COR-L47 (cell line): Measurements from ENCODE around the gene TSHZ2.
"Not testable (repeated sequence)": the region's sequence is repeated elsewhere in the genome, so short reads cannot be mapped to it uniquely, and the experiment has no call there.

ENCODE experiments used
- DNase-seq: peaks from one replicate; lab custom pipeline; 2025; lab: John Stamatoyannopoulos, UW

TSHZ2 gene

DNA sequence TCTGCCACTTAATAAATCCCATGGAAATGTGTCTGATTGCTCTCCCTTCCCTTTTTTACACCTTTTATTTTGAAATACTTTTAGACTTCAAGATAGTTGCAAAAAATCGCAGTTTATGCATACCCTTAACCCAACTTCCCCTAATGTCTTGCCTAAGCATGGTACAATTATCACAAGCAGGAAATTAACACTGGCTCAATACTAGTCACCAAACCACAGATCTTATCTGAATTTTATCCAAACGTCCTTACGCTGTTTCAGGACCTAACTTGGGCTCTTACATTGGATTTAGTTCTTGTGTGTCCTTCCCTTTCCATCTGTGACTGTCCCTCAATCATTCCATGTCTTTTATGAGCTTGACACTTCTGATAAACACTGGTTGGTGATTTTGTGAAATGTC, 475.2 kb downstream of the TSHZ2 start:
- DNase-seq = no peak

DNA sequence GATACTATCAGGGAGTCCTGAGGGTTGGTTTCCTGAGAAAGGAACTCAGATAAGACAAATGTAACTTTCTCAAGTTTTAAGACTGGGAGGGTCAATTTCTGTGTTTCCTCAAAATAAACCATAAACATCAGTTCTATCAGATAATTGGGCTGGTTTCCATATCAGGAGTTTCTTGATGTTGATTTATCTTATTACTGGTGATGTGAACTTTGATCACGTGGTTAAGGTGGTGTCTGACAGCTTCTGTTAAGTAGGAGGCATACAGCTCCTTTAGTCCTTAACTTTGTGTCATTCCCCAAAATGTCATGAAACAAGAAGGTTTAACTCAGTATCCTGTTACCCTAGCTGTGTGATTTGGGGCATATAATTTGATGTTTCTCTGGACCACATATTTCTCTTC, 476.3 kb downstream of the TSHZ2 start:
- DNase-seq = no peak

DNA sequence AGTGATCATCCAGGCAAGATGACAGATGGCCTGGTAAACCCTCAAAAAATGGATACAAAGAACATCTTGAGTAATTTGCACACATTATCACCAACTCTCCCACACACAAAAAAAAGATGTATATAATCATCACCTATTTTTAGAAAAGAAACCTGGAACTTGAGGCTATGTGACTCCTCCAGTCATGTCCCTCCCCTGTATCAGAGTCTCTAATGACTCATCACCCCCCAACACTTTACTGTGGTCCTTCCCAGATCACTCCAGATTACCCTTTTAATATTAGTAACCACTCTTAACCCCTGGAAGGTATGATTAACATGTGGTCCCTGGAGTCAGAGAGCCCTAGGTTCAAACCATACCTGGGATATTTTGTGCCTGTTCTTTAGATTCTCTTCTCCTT, 476.7 kb downstream of the TSHZ2 start:
- DNase-seq = no peak

DNA sequence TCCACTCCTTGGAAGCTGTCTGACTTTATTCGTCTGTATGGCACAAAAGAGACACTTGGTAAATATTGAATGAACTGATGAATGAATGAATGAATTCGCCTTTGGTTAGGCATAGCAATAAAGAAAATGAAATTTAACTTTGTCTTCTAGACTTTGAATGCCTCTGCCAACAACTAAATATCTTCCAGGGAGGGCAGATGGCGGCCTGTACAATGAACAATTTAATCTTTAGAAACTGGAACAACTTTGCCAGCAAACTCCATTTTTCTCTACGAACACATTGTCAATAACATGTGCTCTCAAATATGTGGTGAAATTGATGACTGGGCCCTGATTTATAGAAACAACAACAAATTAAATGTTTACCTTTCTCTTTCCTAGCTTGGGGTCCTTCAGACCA, 480.9 kb downstream of the TSHZ2 start:
- DNase-seq = no peak

DNA sequence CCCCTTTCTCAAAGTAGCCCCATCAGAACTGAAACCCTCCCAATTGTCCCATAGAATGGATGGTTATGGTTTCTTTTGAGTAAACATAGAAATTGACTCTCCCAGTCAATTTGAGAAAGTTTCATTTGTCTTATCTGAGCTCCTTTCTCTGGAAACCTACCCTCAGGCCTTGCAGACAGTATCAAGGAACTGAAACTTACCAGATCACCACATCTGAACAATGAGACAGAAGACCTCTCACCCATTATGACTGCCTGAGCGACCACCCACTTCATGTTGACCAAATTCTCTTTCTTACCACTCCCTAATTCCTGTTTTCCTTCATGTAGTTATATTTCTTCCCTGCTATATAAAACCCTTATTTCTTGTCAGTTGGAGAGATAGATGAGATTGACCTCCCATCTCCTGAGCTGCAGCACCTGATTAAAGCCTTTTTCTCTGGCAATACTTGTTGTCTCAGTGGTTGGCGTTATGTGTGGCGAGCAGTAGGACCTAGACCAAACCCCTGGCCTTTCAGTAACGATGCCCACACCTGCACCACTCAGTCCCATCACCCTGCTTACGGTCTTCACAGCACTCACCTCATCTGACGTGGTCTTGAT, 482.6 kb downstream of the TSHZ2 start:
- DNase-seq = no peak

DNA sequence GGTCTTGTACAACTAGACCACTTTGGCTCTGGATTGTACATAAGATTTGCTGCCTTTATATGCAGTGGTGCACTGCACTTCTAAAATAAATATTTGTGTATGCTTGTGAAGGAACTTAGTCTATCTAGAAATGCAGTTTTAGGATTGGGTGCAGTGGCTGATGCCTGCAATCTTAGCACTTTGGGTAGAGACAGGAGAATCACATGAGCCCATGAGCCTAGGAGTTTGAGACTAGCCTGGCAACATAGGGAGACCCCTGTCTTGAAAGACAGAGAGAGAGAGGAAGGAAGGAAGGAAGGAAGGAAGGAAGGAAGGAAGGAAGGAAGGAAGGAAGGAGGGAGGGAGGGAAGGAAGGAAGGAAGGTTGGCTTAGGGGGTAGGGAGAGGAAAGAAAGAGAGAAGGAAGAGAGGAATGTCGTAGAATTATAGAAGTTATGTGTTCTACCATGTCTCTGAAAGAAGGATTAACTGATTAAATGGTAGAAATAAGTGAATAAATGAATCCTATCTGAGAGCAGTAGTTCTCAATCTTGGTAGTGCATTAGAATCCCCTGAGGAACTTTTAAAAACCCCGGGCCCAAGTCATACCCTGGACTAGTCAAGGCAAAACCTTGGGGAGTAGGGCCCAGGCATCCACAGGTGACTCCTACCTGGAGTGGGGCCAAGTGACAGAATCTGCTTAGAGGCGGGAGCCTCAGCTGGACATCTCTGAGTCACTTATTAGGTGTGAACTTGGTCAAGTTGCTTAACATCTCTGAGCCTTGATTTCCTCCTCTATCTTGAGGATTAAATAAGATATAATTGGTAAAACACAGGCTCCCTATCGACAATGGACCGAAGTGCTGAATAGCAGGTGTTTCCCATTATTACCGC, 491.2 kb downstream of the TSHZ2 start:
- DNase-seq = no peak

DNA sequence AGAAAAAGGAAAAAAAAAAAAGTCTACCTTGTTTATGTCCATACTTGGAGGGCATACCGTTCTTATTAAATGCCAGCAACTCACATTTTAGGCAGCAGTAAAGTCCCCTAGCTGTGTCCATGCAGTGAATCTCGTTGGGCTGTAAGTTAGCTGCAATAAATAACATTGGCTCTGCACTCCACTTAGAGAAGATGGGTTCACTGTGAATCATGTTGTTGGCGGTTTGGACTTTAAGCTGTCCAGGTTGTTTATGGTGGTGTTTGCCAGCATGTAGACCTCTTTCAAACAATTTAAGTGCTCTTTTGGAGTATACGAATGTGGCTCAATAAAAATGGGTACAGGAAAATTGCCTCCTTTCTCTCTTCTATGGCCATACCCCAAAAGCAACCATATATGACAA, 494.1 kb downstream of the TSHZ2 start:
- DNase-seq = no peak

DNA sequence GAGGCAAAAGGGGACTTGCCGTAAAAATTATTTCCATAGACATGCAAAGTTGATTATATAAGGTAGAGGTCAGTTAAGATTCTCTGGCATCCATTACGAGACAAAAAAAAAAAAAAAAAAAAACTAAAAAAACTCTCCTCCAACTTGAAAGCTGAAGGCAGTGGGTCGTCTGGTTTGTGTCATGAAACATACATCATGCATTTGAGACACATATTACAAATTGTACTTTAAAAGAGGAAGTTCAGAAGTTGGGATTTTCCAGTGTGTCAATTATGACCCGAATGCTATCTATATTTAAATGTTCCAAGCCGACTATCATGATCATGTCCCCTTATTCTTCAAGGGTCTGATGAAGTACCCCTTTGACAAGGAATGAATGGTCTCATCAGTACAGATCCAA, 496.4 kb downstream of the TSHZ2 start:
- DNase-seq = no peak

DNA sequence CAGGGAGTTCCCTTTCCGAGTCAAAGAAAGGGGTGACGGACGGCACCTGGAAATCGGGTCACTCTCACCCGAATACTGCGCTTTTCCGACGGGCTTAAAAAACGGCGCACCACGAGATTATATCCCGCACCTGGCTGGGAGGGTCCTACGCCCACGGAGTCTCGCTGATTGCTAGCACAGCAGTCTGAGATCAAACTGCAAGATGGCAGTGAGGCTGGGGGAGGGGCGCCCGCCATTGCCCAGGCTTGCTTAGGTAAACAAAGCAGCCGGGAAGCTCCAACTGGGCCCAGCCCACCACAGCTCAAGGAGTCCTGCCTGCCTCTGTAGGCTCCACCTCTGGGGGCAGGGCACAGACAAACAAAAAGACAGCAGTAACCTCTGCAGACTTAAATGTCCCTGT, 500.7 kb downstream of the TSHZ2 start:
- DNase-seq = not testable (repeated sequence)

DNA sequence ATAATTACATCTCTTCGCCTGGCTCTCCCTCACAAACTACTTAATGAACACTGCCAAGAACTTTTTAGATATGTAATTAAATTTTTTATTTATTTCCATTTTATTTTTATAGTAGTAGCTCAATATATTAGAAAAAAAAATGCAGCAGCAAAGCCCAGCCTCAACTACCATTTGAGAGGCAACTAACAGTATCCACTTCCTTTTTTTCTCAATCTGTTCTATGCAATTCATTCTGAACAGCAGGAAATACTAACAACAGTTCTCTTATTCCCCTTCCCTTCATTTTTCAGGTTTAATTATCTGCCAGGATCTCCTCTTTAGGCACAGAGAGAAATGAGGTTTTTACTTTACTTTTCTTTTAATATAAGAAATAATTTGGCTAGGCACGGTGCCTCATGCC, 508.8 kb downstream of the TSHZ2 start:
- no peak for DNase-seq

DNA sequence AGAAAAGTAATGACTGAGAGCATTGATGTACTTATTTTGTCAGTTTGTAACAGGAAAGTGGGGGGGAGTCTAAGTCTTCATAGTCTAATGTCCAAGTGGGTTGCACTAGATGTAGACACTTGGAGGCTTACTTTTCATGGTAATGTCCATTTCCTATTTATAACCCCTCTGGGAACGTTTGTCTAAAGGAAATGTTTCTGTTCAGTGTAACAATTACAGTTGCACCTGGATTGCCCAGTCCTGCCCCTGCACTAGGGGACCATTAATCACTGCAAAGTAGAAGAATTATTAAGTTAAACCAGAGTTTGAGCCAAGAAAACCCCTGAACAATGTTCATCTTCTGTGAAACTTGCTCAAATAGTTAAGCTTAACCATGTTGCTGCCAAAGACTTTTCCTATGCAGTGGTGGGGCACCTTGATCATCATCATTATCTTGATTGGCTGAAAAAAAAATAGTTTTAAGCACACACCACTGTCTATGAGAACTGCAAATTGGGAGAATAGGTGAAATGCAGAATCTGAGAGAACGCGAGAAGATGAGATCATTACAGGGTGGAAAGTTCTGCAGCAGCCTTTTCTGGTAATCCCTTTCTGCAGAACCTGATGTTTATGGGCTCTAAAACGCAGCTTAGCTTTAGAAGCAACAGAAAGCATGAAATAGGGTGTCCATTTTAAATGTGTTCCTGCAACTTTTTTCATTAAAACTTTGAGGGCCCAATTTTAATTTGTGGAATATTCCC, 515.5 kb downstream of the TSHZ2 start:
- DNase-seq = no peak

DNA sequence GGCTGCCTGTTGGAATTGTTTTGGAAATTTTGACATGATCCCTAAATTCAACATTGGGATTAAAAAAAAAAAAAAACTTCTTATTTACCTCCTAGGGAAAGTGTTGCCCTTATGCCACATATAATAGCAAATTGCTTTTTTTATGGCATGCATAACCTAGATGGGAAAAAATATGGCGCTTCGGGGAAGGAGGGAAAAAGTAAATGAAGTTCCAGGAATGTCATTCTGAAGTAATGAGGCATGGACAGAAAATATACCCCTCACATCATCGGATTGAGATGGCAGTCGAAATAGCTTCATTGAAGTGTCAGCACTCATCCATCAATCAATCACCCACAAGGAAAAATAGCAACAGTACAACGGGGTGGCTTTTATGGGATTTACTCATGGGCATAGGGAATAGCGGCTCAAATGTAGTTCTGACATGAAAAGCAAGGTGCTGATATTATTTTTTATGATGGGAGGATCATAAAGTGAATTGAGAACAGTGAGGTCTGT, 516.7 kb downstream of the TSHZ2 start:
- no peak for DNase-seq

DNA sequence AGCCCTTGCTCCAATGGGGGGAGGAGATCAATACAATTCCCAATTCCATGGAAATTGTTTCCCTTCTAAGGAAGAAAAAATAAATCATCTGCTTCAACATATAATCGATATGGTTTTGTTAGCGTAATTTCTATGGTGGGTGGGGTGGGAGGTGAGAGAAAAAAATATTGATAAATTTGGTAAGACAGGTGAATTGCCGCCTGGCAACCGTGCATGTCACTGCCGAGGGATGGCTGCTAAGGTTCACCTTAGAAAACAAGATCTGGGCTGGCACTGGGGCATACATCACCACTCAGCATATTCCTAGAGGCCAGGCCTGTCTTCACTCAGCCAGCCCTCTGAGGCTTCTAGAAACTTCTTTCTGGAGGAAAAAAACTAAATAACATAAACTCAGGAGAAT, 517.4 kb downstream of the TSHZ2 start:
- no peak for DNase-seq

DNA sequence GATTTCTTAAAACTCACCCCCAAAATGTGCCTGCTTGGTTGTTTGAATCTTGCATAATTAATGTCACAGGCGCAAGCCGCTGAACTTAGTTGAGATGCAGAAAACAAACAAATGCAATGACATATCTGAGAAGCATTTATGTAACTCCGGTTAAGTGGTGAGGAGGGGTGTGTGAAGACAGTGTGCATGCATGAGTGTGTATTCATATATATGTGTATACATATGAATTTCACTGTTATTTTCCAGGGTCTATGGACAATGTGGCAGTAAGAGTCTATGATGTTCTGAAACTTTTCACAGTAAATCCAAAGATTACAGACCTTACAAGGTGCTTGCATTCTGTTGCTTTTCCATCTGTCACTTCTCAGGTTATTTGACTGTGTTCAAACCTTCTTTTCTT, 518.5 kb downstream of the TSHZ2 start:
- DNase-seq = no peak

DNA sequence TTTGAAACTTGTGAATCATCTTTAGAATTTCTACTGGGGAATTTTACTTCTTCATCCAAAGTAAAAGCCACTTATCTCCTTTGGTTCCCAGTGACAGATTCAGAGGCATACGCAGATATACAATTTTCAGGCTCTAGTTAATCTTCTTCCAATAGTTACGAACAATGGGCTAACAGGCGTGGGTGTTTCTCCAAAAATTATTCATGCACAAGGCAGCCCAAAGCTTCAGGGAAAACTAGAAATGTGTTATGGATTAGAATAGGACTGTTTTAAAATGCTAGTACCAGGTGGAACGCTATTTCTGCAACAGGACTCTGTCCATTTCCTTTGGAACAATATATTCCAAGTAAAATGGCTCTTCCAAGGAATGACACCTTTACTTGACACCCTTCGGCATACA, 519.3 kb downstream of the TSHZ2 start:
- no peak for DNase-seq

DNA sequence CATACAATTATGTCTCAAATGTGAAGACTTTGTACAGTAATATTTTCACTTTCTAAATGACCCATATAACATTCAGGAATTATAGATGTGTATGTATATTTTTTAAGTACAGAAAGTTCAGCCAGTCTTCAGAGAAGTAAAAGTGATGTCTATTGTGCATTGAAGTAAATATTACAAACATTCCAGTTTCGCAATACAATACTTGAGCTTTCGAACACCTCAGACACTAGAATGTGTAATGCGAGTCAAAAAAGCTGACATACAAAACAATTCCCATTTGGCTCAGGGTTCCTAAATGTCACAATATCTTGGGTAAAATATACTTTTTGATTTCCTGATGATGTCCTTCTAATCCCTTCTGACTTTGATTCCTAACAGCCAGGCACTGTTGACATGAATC, 520.1 kb downstream of the TSHZ2 start:
- DNase-seq = no peak

DNA sequence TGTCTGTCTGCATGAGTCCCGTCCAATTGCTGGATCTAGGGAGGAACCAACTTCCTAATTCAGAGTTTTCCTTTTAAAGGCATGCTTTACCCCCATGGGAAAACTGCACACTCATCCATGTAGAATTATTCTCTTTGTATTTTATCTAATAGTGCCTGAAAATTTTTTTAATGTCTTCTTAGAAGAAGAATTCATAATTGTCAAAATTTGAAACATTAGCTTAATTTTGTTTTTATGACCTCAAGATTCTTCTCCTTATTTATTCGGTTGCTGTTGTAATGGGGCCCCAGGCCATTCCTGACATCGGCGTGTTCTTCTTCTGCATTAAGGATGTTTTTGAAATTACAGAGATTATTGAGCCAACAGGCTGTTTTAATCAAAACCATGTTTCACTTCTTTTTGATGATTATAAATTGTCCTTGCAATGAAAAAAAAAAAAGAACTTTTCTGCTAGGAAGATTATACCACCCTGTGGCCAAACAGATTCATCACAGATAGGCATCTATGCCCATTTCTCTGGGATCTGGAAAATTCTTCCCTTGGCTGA, 521.2 kb downstream of the TSHZ2 start:
- no peak for DNase-seq

DNA sequence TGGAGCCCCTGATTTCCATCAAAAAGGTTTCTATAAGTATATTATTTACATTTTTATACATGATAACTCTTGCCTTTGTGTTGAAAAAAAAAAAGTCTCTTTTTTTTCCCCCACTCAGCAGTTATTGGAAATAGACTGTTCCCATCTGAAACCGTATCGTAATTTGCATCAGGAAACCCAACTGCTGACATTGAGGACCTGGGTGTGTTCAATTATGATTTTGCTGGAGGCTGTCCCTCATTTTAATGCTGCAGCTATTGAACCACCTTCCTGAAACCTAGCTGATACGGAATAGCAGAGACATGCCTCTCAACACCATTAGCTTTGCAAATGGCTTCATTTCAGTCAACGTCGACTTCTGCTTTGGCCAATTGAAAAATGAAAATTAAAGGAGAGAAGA, 522.6 kb downstream of the TSHZ2 start:
- no peak for DNase-seq

DNA sequence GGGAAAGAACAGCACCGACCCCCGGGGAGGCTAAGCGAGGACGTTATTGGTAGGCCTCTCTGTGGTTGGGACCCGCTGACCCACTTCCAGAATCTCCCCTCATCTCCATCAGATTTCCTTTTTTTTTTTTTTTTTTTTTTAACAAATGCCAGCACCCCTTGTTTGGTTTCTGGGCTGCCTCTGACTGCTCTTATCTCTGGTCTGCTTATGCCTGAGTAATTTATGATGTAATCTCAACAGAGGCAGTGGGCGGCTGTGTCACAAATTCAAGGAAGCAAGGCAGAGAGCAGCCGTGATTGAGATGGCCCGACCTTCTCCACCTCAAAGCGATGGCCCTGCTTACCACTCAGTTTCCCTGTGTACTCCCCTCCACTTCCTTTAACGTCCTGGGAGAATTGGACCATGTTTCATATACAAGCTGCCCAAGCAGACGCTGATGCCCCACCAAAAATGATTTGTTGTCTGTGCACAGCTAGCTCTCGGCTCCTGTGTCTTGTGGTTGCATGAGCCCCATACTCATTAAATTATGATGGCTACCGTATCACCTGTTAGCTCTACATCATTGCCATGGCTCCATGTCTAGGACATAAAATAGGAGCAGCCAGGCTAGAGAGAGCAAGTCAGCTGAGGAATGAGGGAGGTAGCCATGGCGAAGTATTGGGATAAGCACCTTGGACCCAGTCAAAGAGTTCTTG, 523.4 kb downstream of the TSHZ2 start:
- no peak for DNase-seq

DNA sequence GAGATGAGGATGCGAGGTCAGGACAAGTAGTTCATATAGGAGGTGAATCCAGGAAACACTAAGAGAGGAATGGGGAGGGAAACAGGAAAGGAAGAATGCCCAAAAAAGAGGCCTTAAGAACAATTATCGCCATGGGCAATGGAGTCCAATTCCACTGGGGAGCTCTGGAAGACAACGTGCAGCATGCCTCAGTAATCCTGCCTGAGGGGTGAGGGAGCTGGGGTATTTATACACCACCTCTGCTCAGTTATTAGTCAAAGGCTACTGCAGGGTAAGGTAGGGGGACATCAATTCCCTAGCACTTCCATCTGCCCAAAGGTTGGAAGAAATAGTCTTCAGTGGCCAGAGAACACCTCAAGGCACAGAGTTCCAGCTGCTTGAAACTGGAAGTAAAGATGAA, 525.1 kb downstream of the TSHZ2 start:
- no peak for DNase-seq

DNA sequence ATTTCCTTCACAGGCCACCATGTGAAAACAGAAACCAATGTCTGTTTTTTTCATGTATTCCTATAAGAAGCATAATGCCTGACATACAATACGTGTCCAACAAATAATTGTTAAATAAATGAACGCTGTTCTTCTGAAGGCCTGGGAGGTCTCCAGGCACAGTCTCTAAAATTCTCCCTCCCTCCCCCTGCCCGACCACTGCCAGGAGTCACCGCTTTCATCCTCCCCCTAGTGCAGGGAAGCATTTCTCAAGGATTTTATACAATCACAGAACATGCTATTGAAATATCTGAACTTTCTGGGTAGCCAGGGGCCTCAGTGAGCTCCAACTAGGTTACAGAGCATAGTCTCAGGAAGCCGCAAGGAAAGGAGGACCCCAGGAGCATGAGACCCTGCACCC, 526.2 kb downstream of the TSHZ2 start:
- no peak for DNase-seq

DNA sequence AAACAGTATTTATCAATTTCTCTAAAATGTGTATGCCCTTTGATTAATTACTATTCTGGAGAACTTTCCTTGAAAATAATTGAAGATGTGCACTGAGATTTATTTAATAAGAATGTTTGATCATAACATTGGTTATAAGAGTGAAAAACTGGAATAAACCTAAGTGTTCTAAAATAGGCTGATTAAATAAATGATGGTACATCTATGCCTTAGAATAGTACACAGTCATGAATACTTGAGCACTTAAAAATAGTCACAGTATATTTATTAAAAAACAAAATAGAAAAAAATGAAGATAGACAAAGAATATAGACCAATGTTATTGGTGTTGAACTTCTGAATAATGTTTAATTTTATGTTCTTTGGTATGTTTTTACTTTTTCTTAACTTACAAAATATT, 528.5 kb downstream of the TSHZ2 start:
- no peak for DNase-seq
